DOHH2 (cell line): ENCODE measurements around the gene RRAGD.

Experiments used
- CTCF ChIP-seq: fragments of 200-600 bp; sonication (generic); IDR thresholded peaks from one replicate; pipeline ENCODE4 v1.5.1; 2014; ENCODE audit warnings: antibody characterized with exemption, mild to moderate bottlenecking, low read depth, low read length; ENCODE audit not compliant: poor library complexity, severe bottlenecking
- EZH2phosphoT487 ChIP-seq: fragments of 200-600 bp; sonication (generic); IDR thresholded peaks from 2 replicates; pipeline ENCODE4 v1.6.1; 2017; ENCODE audit warnings: borderline replicate concordance, mild to moderate bottlenecking, antibody characterized with exemption, low read length, moderate library complexity, mixed read lengths

- TF ChIP-seq CTCF (peak; percentile 12), EZH2phosphoT487 (no peak)
Measured at GRCh38 chr6:89352278-89353117, 59.6 kb downstream of the RRAGD start, which contains the start of gene UBE2J1.
